GM23338 (cell line): Measurements from ENCODE around the gene TCF12. TPM values are rescaled to one million over a fixed set of nuclear protein-coding genes. Genes with fewer than 3 reads are reported as not detected.
A peak's percentile ranks its signal among the peaks of the same experiment; 100 is the strongest.

Source experiments
- ATAC-seq: fragments of 200-7000 bp; cut with Tn5 transposase; 3 replicates; pipeline ENCODE4 v1.9.1; 2020
- DNase-seq: peaks from one replicate; pipeline ENCODE4 v3.0.0-alpha.2; 2015; ENCODE audit warnings: low spot score
- H2AFZ ChIP-seq: fragments of 200-600 bp; sonication (generic); 2 replicates; pipeline ENCODE4 v1.8.0; 2016; ENCODE audit warnings: antibody characterized with exemption, mild to moderate bottlenecking, moderate library complexity
- H3F3A ChIP-seq: fragments of 200-600 bp; sonication (generic); replicated peaks from 2 replicates; pipeline ENCODE4 v1.8.0; 2017; ENCODE audit warnings: antibody characterized with exemption, mixed run types, low read depth
- H3K27ac ChIP-seq: fragments of 200-600 bp; sonication (generic); 2 replicates; pipeline ENCODE4 v1.6.1; 2016; ENCODE audit warnings: low read depth
- H3K27me3 ChIP-seq: fragments of 200-600 bp; sonication (generic); 2 replicates; pipeline ENCODE4 v1.8.0; 2016; ENCODE audit warnings: mild to moderate bottlenecking, mixed run types, moderate library complexity; ENCODE audit not compliant: insufficient read depth
- H3K36me3 ChIP-seq: fragments of 200-600 bp; sonication (generic); 2 replicates; pipeline ENCODE4 v1.8.0; 2016; ENCODE audit warnings: mild to moderate bottlenecking; ENCODE audit not compliant: insufficient read depth
- H3K4me1 ChIP-seq: fragments of 200-600 bp; sonication (generic); 2 replicates; pipeline ENCODE4 v1.8.0; 2016; ENCODE audit warnings: mild to moderate bottlenecking, moderate library complexity; ENCODE audit not compliant: insufficient read depth
- H3K4me2 ChIP-seq: fragments of 200-600 bp; sonication (generic); 2 replicates; pipeline ENCODE4 v1.7.1; 2017; ENCODE audit warnings: mixed run types
- H3K4me3 ChIP-seq: fragments of 200-600 bp; sonication (generic); 2 replicates; pipeline ENCODE4 v1.6.1; 2016; ENCODE audit warnings: mixed run types
- H3K79me2 ChIP-seq: fragments of 200-600 bp; sonication (generic); replicated peaks from 2 replicates; pipeline ENCODE4 v1.8.0; 2017; ENCODE audit warnings: mild to moderate bottlenecking; ENCODE audit not compliant: insufficient read depth
- H3K9me2 ChIP-seq: fragments of 200-600 bp; sonication (generic); 2 replicates; pipeline ENCODE4 v1.8.0; 2017; ENCODE audit not compliant: insufficient read depth
- H4K20me1 ChIP-seq: fragments of 200-600 bp; sonication (generic); replicated peaks from 2 replicates; pipeline ENCODE4 v1.8.0; 2017; ENCODE audit warnings: mild to moderate bottlenecking; ENCODE audit not compliant: insufficient read depth
- H3K27ac Mint-ChIP-seq: 2 replicates; pipeline ENCODE4 v1.8.0; 2020; ENCODE audit warnings: inconsistent platforms, mild to moderate bottlenecking, moderate library complexity, mixed read lengths
- H3K27me3 Mint-ChIP-seq: 3 replicates; pipeline ENCODE4 v1.8.0; 2022; ENCODE audit warnings: low read depth, mild to moderate bottlenecking, moderate library complexity, mixed read lengths, inconsistent platforms; ENCODE audit not compliant: insufficient read depth, poor library complexity
- H3K36me3 Mint-ChIP-seq: 3 replicates; pipeline ENCODE4 v1.8.0; 2021; ENCODE audit warnings: low read depth, mild to moderate bottlenecking, inconsistent platforms, moderate library complexity, mixed read lengths
- H3K4me1 Mint-ChIP-seq: 3 replicates; pipeline ENCODE4 v1.8.0; 2020; ENCODE audit warnings: mild to moderate bottlenecking, inconsistent platforms, mixed read lengths
- H3K4me3 Mint-ChIP-seq: 3 replicates; pipeline ENCODE4 v1.8.0; 2021; ENCODE audit warnings: moderate library complexity, mild to moderate bottlenecking, inconsistent platforms, mixed read lengths
- H3K9me3 Mint-ChIP-seq: 3 replicates; pipeline ENCODE4 v1.8.0; 2020; ENCODE audit warnings: moderate library complexity, mild to moderate bottlenecking, inconsistent platforms, mixed read lengths
- CREB1 ChIP-seq: fragments of 250-450 bp; sonication (Bioruptor Pico); IDR thresholded peaks from 2 replicates; pipeline ENCODE4 v1.5.0; 2020; ENCODE audit warnings: low read depth, mild to moderate bottlenecking, moderate library complexity
- CTCF ChIP-seq, 2 experiments: fragments of 200-600 bp in 1 of 2; sonication (generic) in 1 of 2; conservative IDR thresholded peaks; 2 replicates each; pipeline versions ENCODE4 v1.5.1 to v1.6.1; 2016 to 2017; ENCODE audit warnings: antibody characterized with exemption in 2 of 2, low read depth in 2 of 2, mild to moderate bottlenecking in 2 of 2, moderate library complexity in 1 of 2
- ETS1 ChIP-seq: IDR thresholded peaks from 2 replicates; pipeline ENCODE4 v1.6.1; 2016; ENCODE audit warnings: antibody characterized with exemption
- EZH2 ChIP-seq: fragments of 200-600 bp; sonication (generic); IDR thresholded peaks from one replicate; pipeline ENCODE4 v1.8.0; 2017; ENCODE audit warnings: antibody characterized with exemption, mild to moderate bottlenecking, low read depth; ENCODE audit not compliant: unreplicated experiment
- EZH2phosphoT487 ChIP-seq: fragments of 200-600 bp; sonication (generic); IDR thresholded peaks from one replicate; pipeline ENCODE4 v1.8.1; 2018; ENCODE audit warnings: antibody characterized with exemption; ENCODE audit not compliant: unreplicated experiment
- JUNB ChIP-seq: IDR thresholded peaks from one replicate; pipeline ENCODE4 v1.6.1; 2016; ENCODE audit warnings: antibody characterized with exemption; ENCODE audit not compliant: unreplicated experiment
- NANOG ChIP-seq: IDR thresholded peaks from 2 replicates; pipeline ENCODE4 v1.6.1; 2016; ENCODE audit warnings: antibody characterized with exemption, borderline replicate concordance
- POLR2AphosphoS5 ChIP-seq: IDR thresholded peaks from 2 replicates; pipeline ENCODE4 v1.6.1; 2016; ENCODE audit warnings: antibody characterized with exemption, low read depth
- REST ChIP-seq: IDR thresholded peaks from one replicate; pipeline ENCODE4 v1.6.1; 2018; ENCODE audit warnings: antibody characterized with exemption; ENCODE audit not compliant: unreplicated experiment
- STAT1 ChIP-seq: IDR thresholded peaks from one replicate; pipeline ENCODE4 v1.6.1; 2016; ENCODE audit warnings: antibody characterized with exemption; ENCODE audit not compliant: unreplicated experiment
- ZNF114 ChIP-seq: fragments of 250-450 bp; sonication (Bioruptor Pico); IDR thresholded peaks from 2 replicates; pipeline ENCODE4 v1.5.0; 2020; ENCODE audit warnings: mild to moderate bottlenecking, moderate library complexity
- ZNF331 ChIP-seq: fragments of 250-450 bp; sonication (Bioruptor Pico); IDR thresholded peaks from 2 replicates; pipeline ENCODE4 v1.5.0; 2020; ENCODE audit warnings: low read depth, mild to moderate bottlenecking, moderate library complexity
- ZNF462 ChIP-seq: fragments of 250-450 bp; sonication (Bioruptor Pico); IDR thresholded peaks from 2 replicates; pipeline ENCODE4 v1.5.0; 2020; ENCODE audit warnings: mild to moderate bottlenecking, moderate library complexity
- polyA plus RNA-seq: library from polyadenylated mRNA; unstranded; fragments of >200 nt; fragmentation: Nextera tagmentation; extraction: Ambion mirVana; gene quantifications from 2 replicates; pipeline ENCODE4 v1.2.1, GENCODE V29; 2016
- total RNA-seq: library from RNA; depleted of rRNA; stranded (reverse); fragments of >200 nt; shearing (Covaris generic); gene quantifications from 2 replicates; pipeline ENCODE4 v1.2.3, GENCODE V29; 2014

TCF12 gene
- total and polyA plus RNA-seq, 2 experiments from 2014 or later: 27.6 to 104 TPM

- no peaks in the 10 kb centered on the region for H3F3A ChIP-seq
- no peak for TF ChIP-seq EZH2
- no peak for TF ChIP-seq CTCF (conservative IDR thresholded peaks at IDR 0.05; ENCODE audit: low read depth in 2 of 2)
- TF ChIP-seq STAT1: no peak
- TF ChIP-seq EZH2phosphoT487: no peak
- no peak for TF ChIP-seq ETS1
- TF ChIP-seq ZNF331: no peak
- TF ChIP-seq JUNB: no peak
- no peak for TF ChIP-seq CREB1 (CRISPR knock-in tag)
- no peak for TF ChIP-seq POLR2AphosphoS5
- no peak for TF ChIP-seq ZNF462 (CRISPR knock-in tag)
- TF ChIP-seq NANOG: no peak
- no peak for TF ChIP-seq ZNF114
- no peak for TF ChIP-seq REST
- H3K4me2 ChIP-seq: no peak overlapping the region
- DNase-seq (no peak), ATAC-seq (no peak)
- H3K79me2 ChIP-seq: peaks cover 42% of the 10 kb centered on the region
- no peak overlapping the region for H3K4me3 Mint-ChIP-seq
- H2AFZ ChIP-seq: no peak overlapping the region
- peak overlapping the region; percentile 84 for H3K27ac Mint-ChIP-seq
- no peaks in the 10 kb centered on the region for H3K27me3 ChIP-seq
- H3K27ac ChIP-seq: 0 out of 2 replicates have a peak overlapping the region, but pooled peaks have one; percentile 1
- no peaks in the 10 kb centered on the region for H3K36me3 ChIP-seq
- no peaks in the 10 kb centered on the region for H3K36me3 Mint-ChIP-seq
- peaks cover 4% of the 10 kb centered on the region for H3K27me3 Mint-ChIP-seq
- H4K20me1 ChIP-seq: no peaks in the 10 kb centered on the region
- no peaks in the 10 kb centered on the region for H3K9me2 ChIP-seq
- H3K4me3 ChIP-seq: no peak overlapping the region
- peaks cover 39% of the 10 kb centered on the region for H3K4me1 ChIP-seq
- peaks cover 56% of the 10 kb centered on the region for H3K4me1 Mint-ChIP-seq
- H3K9me3 Mint-ChIP-seq: no peaks in the 10 kb centered on the region
Measured at GRCh38 chr15:57215326-57215725, 296.9 kb downstream of the TCF12 start.
